Keratinocyte (primary cell): ENCODE results near the gene ITGAD. TPM values are rescaled to one million over a fixed set of nuclear protein-coding genes. Genes with fewer than 3 reads are reported as not detected.
A peak's percentile ranks its signal among the peaks of the same experiment; 100 is the strongest.

Experiments
- DNase-seq: peaks from one replicate; pipeline ENCODE4 v3.0.0-alpha.2; 2011; ENCODE audit warnings: low read depth, missing footprints, low spot score
- FAIRE-seq: peaks from 2 replicates; lab custom pipeline; 2011; peaks lifted over from hg19 to GRCh38; lab: Jason Lieb, UNC
- H2AFZ ChIP-seq: 2 replicates; pipeline ENCODE4 v1.6.0; 2012; ENCODE audit warnings: low read length, control low read depth, inconsistent platforms; ENCODE audit not compliant: control insufficient read depth
- H3K27ac ChIP-seq: 2 replicates; pipeline ENCODE4 v1.5.1; 2011; ENCODE audit warnings: low read length; ENCODE audit not compliant: control insufficient read depth, insufficient read depth
- H3K27me3 ChIP-seq: 3 replicates; pipeline ENCODE4 v1.6.0; 2011; ENCODE audit warnings: low read length; ENCODE audit not compliant: control insufficient read depth, insufficient read depth; ENCODE audit errors: extremely low read depth
- H3K36me3 ChIP-seq, 2 experiments: 2 replicates in 1 of 2; 3 replicates in 1 of 2; pipeline ENCODE4 v1.5.1; 2011; ENCODE audit warnings: low read length in 2 of 2, mild to moderate bottlenecking in 1 of 2; ENCODE audit not compliant: control insufficient read depth in 2 of 2, insufficient read depth in 2 of 2; ENCODE audit errors: extremely low read depth in 1 of 2
- H3K4me1 ChIP-seq: 3 replicates; pipeline ENCODE4 v1.5.1; 2011; ENCODE audit warnings: low read length; ENCODE audit not compliant: control insufficient read depth, insufficient read depth; ENCODE audit errors: extremely low read depth
- H3K4me2 ChIP-seq: 3 replicates; pipeline ENCODE4 v1.6.0; 2011; ENCODE audit warnings: low read depth, low read length; ENCODE audit not compliant: control insufficient read depth, insufficient read depth; ENCODE audit errors: extremely low read depth
- H3K4me3 ChIP-seq, 3 experiments: fragments of 200-600 bp in 1 of 3; sonication (generic) in 1 of 3; 2 replicates in 2 of 3; 3 replicates in 1 of 3; pipeline ENCODE4 v1.5.1; 2011 to 2016; ENCODE audit warnings: low read length in 3 of 3, mild to moderate bottlenecking in 3 of 3, control low read depth in 2 of 3, inconsistent platforms in 1 of 3, low read depth in 1 of 3, mixed read lengths in 1 of 3, mixed run types in 1 of 3, moderate library complexity in 1 of 3; ENCODE audit not compliant: control insufficient read depth in 2 of 3, insufficient read depth in 2 of 3; ENCODE audit errors: extremely low read depth in 1 of 3
- H3K79me2 ChIP-seq: 2 replicates; pipeline ENCODE4 v1.6.0; 2012; ENCODE audit warnings: low read length; ENCODE audit not compliant: control insufficient read depth, insufficient read depth
- H3K9ac ChIP-seq: 3 replicates; pipeline ENCODE4 v1.6.0; 2011; ENCODE audit warnings: low read length; ENCODE audit not compliant: control insufficient read depth, insufficient read depth; ENCODE audit errors: extremely low read depth
- H3K9me1 ChIP-seq: 3 replicates; pipeline ENCODE4 v1.6.0; 2011; ENCODE audit warnings: low read length; ENCODE audit not compliant: control insufficient read depth, insufficient read depth; ENCODE audit errors: extremely low read depth
- H3K9me3 ChIP-seq: 2 replicates; pipeline ENCODE4 v1.5.1; 2012; ENCODE audit warnings: low read depth, low read length; ENCODE audit not compliant: control insufficient read depth
- H4K20me1 ChIP-seq: 3 replicates; pipeline ENCODE4 v1.6.0; 2011; ENCODE audit warnings: low read length; ENCODE audit not compliant: control insufficient read depth, insufficient read depth; ENCODE audit errors: extremely low read depth
- CTCF ChIP-seq, 3 experiments: IDR thresholded peaks in 1 of 3; conservative IDR thresholded peaks in 1 of 3; optimal IDR thresholded peaks in 1 of 3; 2 replicates in 2 of 3; 3 replicates in 1 of 3; pipeline versions ENCODE3 to v1.5.1; 2011; ENCODE audit warnings: low read length in 3 of 3, mild to moderate bottlenecking in 3 of 3, moderate library complexity in 2 of 3, control low read depth in 1 of 3, inconsistent platforms in 1 of 3; ENCODE audit not compliant: insufficient read depth in 2 of 3; ENCODE audit errors: extremely low read depth in 1 of 3
- EZH2 ChIP-seq: IDR thresholded peaks from one replicate; pipeline ENCODE4 v1.6.1; 2012; ENCODE audit warnings: inconsistent platforms, mild to moderate bottlenecking, low read length, moderate library complexity
- dilution Hi-C: fragments of 300-500 bp; cut with MboI; formaldehyde crosslinking; loops from one replicate; pipeline ENCODE4 v1.7.0; 2020; ENCODE audit warnings: low sequenced_read_pairs; ENCODE audit not compliant: extremely low pct_ligation_motif_present
- polyA plus RNA-seq, 5 experiments: library from polyadenylated mRNA; depleted of rRNA in 3 of 5; stranded (reverse) in 3 of 5; stranded (forward) in 1 of 5; unstranded in 1 of 5; fragments of >200 nt; gene quantifications; 1 replicate in 1 of 5; 2 replicates in 3 of 5; 3 replicates in 1 of 5; pipeline versions ENCODE4 v1.2.1 to v1.2.3, GENCODE V29; 2011 to 2012; ENCODE audit warnings: missing spikeins in 2 of 5, low read depth in 1 of 5, low replicate concordance in 1 of 5

Gene ITGAD
- polyA plus RNA-seq, 1 donor (not counting 4 experiments of a cell fraction or from before 2014, with no cell fraction given) = not detected

DNA sequence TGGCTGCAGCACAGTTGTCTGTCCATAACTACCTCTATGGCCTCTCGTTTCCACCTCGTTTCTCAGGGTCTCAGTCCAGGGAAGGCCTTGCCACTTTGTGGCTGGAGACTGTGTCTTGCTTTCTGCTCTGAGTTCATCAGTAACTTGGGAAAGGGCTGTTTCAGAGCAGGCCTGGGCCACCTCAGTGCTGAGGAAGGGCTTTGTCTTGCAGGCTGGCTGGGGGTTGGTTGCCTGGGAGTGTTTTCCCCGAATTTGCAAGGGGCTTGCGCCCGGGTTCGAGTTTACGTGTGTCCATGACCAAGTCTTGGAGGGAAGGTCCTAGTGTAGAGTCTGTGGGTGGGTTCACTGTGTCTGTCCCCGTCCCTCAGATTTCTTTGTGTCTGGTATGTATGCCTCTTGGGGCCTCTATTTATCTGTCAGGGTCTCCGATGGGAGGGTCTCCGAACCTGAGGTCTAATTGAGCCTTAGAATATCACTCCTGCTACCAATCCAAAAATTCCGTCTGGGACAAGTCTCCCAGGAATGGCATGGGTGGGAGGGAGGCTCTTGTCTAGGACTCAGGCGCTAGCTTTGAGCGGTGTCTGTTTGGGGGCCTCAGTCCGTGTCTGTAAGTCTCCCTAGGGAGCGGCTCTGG lies 78.2 kb downstream of the ITGAD start:
- peak overlapping the region; percentile 79 for H2AFZ ChIP-seq
- TF ChIP-seq EZH2 (no peak), CTCF (optimal IDR thresholded peaks at IDR 0.05 in 1 of 3, IDR thresholded peaks at IDR 0.05 in 1 of 3, conservative IDR thresholded peaks at IDR 0.05 in 1 of 3; ENCODE audit: extremely low read depth in 1 of 3, insufficient read depth in 2 of 3, low read length in 3 of 3) (no peak)
- peaks cover 5% of the 10 kb centered on the region for H3K4me1 ChIP-seq
- H3K36me3 ChIP-seq = peaks cover 0 to 9% of the 10 kb centered on the region in 2 experiments
- H4K20me1 ChIP-seq = no peaks in the 10 kb centered on the region
- no peaks in the 10 kb centered on the region for H3K9me3 ChIP-seq
- no peaks in the 10 kb centered on the region for H3K27me3 ChIP-seq
- dilution Hi-C loops = no loop called here
- DNase-seq = no peak
- FAIRE-seq = no peak
- H3K4me3 ChIP-seq = peak overlapping the region; percentile 31 to 52 (median 52)
- H3K9ac ChIP-seq = peak overlapping the region; percentile 63
- no peaks in the 10 kb centered on the region for H3K9me1 ChIP-seq
- no peak overlapping the region for H3K27ac ChIP-seq
- peak overlapping the region; percentile 79 for H3K4me2 ChIP-seq
- no peaks in the 10 kb centered on the region for H3K79me2 ChIP-seq

DNA sequence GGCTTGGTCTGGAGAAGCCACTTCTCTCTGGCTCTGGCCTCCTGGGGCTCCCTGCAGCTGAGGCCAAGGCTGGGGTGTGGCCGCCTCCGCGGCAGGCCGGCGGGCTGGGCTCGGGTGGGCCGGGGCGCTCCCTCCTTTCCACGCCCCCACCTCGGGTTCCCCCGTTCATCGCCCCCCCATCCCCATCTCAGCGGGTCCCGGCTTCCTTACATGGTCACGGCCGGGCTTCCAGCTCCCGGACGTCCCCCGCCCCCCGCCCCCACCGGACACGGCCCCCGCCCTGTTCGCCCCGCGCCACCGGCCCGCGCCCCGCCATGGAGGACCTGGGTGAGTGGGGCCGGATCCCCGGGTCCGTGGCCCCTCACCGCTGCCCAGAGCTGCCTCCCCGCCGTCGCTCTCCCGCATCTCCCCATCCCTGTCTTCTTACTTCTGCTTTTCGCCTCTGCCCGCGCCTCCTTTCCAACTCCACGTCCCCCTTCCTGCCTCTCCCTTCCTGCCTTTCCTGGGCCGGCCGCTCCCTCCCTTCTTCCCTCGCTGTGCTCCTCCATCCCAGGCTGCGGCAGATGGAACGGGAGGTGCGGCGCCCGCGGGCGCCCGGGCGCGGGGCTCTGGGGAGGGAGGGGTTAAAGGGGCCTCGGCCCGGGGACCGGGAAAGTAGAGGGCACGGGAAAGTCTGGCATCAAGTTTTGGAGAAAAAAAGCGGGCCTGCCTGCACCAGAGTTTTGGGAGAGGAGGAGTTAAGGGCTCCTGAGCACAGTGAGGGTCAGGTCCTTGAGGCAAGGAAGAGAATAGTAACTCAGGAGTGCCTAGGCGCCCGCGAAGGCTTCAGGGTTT lies 79.0 kb downstream of the ITGAD start, which contains the start of gene TGFB1I1:
TGFB1I1 (plus strand) TSS at position 278 of the 834 bp plus-strand sequence; CDS start at position 315, 37 bp downstream.
- dilution Hi-C loops = no loop called here
- Histone ChIP-seq H3K27ac (no peak within 1 kb of the TSS), H4K20me1 (no peaks in the 10 kb centered on the region), H2AFZ (peak within 1 kb of the TSS; percentile 85), H3K4me2 (peak within 1 kb of the TSS; percentile 84), H3K9ac (peak within 1 kb of the TSS; percentile 74), H3K79me2 (no peaks in the 10 kb centered on the region), H3K9me1 (no peaks in the 10 kb centered on the region), H3K9me3 (no peaks in the 10 kb centered on the region), H3K27me3 (no peaks in the 10 kb centered on the region), H3K4me1 (peaks cover 5% of the 10 kb centered on the region), H3K36me3 (peaks cover 0 to 6% of the 10 kb centered on the region in 2 experiments), H3K4me3 (peak within 1 kb of the TSS; percentile 52 to 73 (median 65))
- TF ChIP-seq CTCF (optimal IDR thresholded peaks at IDR 0.05 in 1 of 3, IDR thresholded peaks at IDR 0.05 in 1 of 3, conservative IDR thresholded peaks at IDR 0.05 in 1 of 3; ENCODE audit: extremely low read depth in 1 of 3, insufficient read depth in 2 of 3, low read length in 3 of 3) (no peak), EZH2 (no peak)
- DNase-seq = no peak
- FAIRE-seq = no peak
